SK-N-SH (cell line): ENCODE measurements around the gene TC2N. TPM values are rescaled to one million over a fixed set of nuclear protein-coding genes. Genes with fewer than 3 reads are reported as not detected.

Source experiments
- CTCF ChIA-PET: fragments of 300-600, 350-600 bp; formaldehyde crosslinking; extraction: SDS; loops from one replicate; lab custom pipeline; 2021; lab: Yijun Ruan, JAX
- POLR2A ChIA-PET: fragments of 350-600 bp; sonication (Branson Sonifier 250); formaldehyde crosslinking; extraction: SDS; loops from one replicate; lab custom pipeline; 2020; ENCODE audit warnings: antibody characterized with exemption, inconsistent platforms; lab: Yijun Ruan, JAX
- DNase-seq: peaks from one replicate; pipeline ENCODE4 v3.0.0; 2012
- H2AFZ ChIP-seq: fragments of 200-600 bp; sonication (generic); 2 replicates; pipeline ENCODE4 v1.8.1; 2016; ENCODE audit warnings: antibody characterized with exemption, mild to moderate bottlenecking, low read depth
- H3F3A ChIP-seq: fragments of 200-600 bp; sonication (generic); replicated peaks from 2 replicates; pipeline ENCODE3; 2016; ENCODE audit warnings: antibody characterized with exemption, mild to moderate bottlenecking; ENCODE audit not compliant: insufficient read depth
- H3K27ac ChIP-seq, 2 experiments: fragments of 200-500 bp in 1 of 2; fragments of 200-600 bp in 1 of 2; sonication (Bioruptor generic) in 1 of 2; sonication (generic), shearing (Covaris generic) in 1 of 2; 2 replicates each; pipeline versions ENCODE4 v1.5.1 to v1.6.1; 2014 to 2016; ENCODE audit warnings: low read depth in 2 of 2, inconsistent platforms in 1 of 2, low read length in 1 of 2, mild to moderate bottlenecking in 1 of 2, mixed read lengths in 1 of 2
- H3K27me3 ChIP-seq: fragments of 200-600 bp; sonication (generic), shearing (Covaris generic); 2 replicates; pipeline ENCODE4 v1.6.1; 2016; ENCODE audit warnings: mixed run types; ENCODE audit not compliant: insufficient read depth
- H3K36me3 ChIP-seq, 2 experiments: fragments of 200-500 bp in 1 of 2; fragments of 200-600 bp in 1 of 2; sonication (Bioruptor generic) in 1 of 2; sonication (generic) in 1 of 2; replicated peaks in 1 of 2; 2 replicates each; pipeline versions ENCODE3 to v1.5.1; 2014 to 2016; ENCODE audit warnings: low read length in 1 of 2, mild to moderate bottlenecking in 1 of 2; ENCODE audit not compliant: insufficient read depth in 2 of 2, control insufficient read depth in 1 of 2
- H3K4me1 ChIP-seq, 2 experiments: fragments of 200-500 bp in 1 of 2; fragments of 200-600 bp in 1 of 2; sonication (Bioruptor generic) in 1 of 2; sonication (generic), shearing (Covaris generic) in 1 of 2; 2 replicates each; pipeline versions ENCODE4 v1.5.1 to v1.6.1; 2014 to 2016; ENCODE audit warnings: low read depth in 1 of 2, low read length in 1 of 2, mixed run types in 1 of 2; ENCODE audit not compliant: insufficient read depth in 2 of 2, control insufficient read depth in 1 of 2
- H3K4me2 ChIP-seq: fragments of 200-600 bp; sonication (generic), shearing (Covaris generic); 2 replicates; pipeline ENCODE4 v1.6.1; 2017; ENCODE audit warnings: mixed run types
- H3K4me3 ChIP-seq, 2 experiments: fragments of 200-500 bp in 1 of 2; fragments of 200-600 bp in 1 of 2; sonication (Bioruptor generic) in 1 of 2; sonication (generic), shearing (Covaris generic) in 1 of 2; 2 replicates each; pipeline versions ENCODE4 v1.5.1 to v1.8.1; 2014 to 2016; ENCODE audit warnings: low read depth in 2 of 2, inconsistent platforms in 1 of 2, low read length in 1 of 2, mild to moderate bottlenecking in 1 of 2, mixed read lengths in 1 of 2, moderate library complexity in 1 of 2
- H3K79me2 ChIP-seq: fragments of 200-600 bp; sonication (generic); 2 replicates; pipeline ENCODE4 v1.8.1; 2017; ENCODE audit warnings: mild to moderate bottlenecking; ENCODE audit not compliant: insufficient read depth
- H3K9ac ChIP-seq: fragments of 200-600 bp; sonication (generic); 2 replicates; pipeline ENCODE4 v1.6.1; 2017; ENCODE audit warnings: mixed run types
- H3K9me2 ChIP-seq: fragments of 200-600 bp; sonication (generic); 2 replicates; pipeline ENCODE4 v1.6.1; 2017; ENCODE audit warnings: mixed run types
- H3K9me3 ChIP-seq: fragments of 200-600 bp; sonication (generic); 2 replicates; pipeline ENCODE4 v1.6.1; 2017; ENCODE audit warnings: mixed run types, mild to moderate bottlenecking, moderate library complexity
- H4K20me1 ChIP-seq: fragments of 200-600 bp; sonication (generic); 2 replicates; pipeline ENCODE4 v1.6.1; 2017; ENCODE audit warnings: mild to moderate bottlenecking, mixed run types; ENCODE audit not compliant: insufficient read depth
- CHD2 ChIP-seq: fragments of 150-350 bp; IDR thresholded peaks from 2 replicates; pipeline ENCODE4 v1.6.1; 2018; ENCODE audit warnings: low read length; ENCODE audit not compliant: partially characterized antibody
- ELF1 ChIP-seq: IDR thresholded peaks from 2 replicates; pipeline ENCODE4 v1.4.0; 2012
- EP300 ChIP-seq, 2 experiments: IDR thresholded peaks; 2 replicates each; pipeline versions ENCODE4 v1.4.0 to v1.6.1; 2012; ENCODE audit warnings: borderline replicate concordance in 1 of 2, low read depth in 1 of 2, low read length in 1 of 2
- EZH2phosphoT487 ChIP-seq: fragments of 200-600 bp; sonication (generic); IDR thresholded peaks from 2 replicates; pipeline ENCODE4 v1.6.1; 2017; ENCODE audit warnings: low read depth, mixed run types, mild to moderate bottlenecking, antibody characterized with exemption, moderate library complexity, borderline replicate concordance
- GABPA ChIP-seq: IDR thresholded peaks from 2 replicates; pipeline ENCODE4 v1.4.0; 2012; ENCODE audit warnings: low read depth, mild to moderate bottlenecking
- GATA2 ChIP-seq: sonication (generic); formaldehyde crosslinking; IDR thresholded peaks from 2 replicates; pipeline ENCODE4 v1.5.0; 2020; ENCODE audit warnings: mild to moderate bottlenecking, missing genetic modification reagents
- MXI1 ChIP-seq: IDR thresholded peaks from 2 replicates; pipeline ENCODE4 v1.6.1; 2012; ENCODE audit warnings: mild to moderate bottlenecking, low read depth, low read length, improper control_type of control experiment
- NRF1 ChIP-seq: IDR thresholded peaks from 2 replicates; pipeline ENCODE4 v1.6.1; 2012; ENCODE audit warnings: low read depth, mild to moderate bottlenecking, low read length
- RCOR1 ChIP-seq: fragments of 150-350 bp; IDR thresholded peaks from 2 replicates; pipeline ENCODE4 v1.6.1; 2017; ENCODE audit warnings: antibody characterized with exemption, low read length
- RFX5 ChIP-seq: IDR thresholded peaks from 2 replicates; pipeline ENCODE4 v1.6.1; 2012; ENCODE audit warnings: mild to moderate bottlenecking, improper control_type of control experiment, low read length
- RXRA ChIP-seq: IDR thresholded peaks from 2 replicates; pipeline ENCODE4 v1.4.0; 2012; ENCODE audit warnings: low read depth, mild to moderate bottlenecking, borderline replicate concordance
- SMC3 ChIP-seq: IDR thresholded peaks from 2 replicates; pipeline ENCODE4 v1.6.1; 2012; ENCODE audit warnings: low read depth, low read length, improper control_type of control experiment
- TAF1 ChIP-seq: IDR thresholded peaks from 2 replicates; pipeline ENCODE4 v1.6.1; 2012; ENCODE audit warnings: low read depth, mild to moderate bottlenecking, low read length, moderate library complexity, borderline replicate concordance
- TCF12 ChIP-seq: IDR thresholded peaks from 2 replicates; pipeline ENCODE4 v1.4.0; 2012
- TEAD4 ChIP-seq: IDR thresholded peaks from 2 replicates; pipeline ENCODE4 v1.4.0; 2012; ENCODE audit warnings: mild to moderate bottlenecking, borderline replicate concordance; ENCODE audit not compliant: insufficient read depth
- YY1 ChIP-seq: IDR thresholded peaks from 2 replicates; pipeline ENCODE4 v1.4.0; 2012; ENCODE audit warnings: low read depth, mild to moderate bottlenecking
- WGBS: methylation state at CpG from one replicate; pipeline ENCODE4 v1.1.6; 2017; ENCODE audit warnings: low lambda C conversion rate; 5-methylcytosine and 5-hydroxymethylcytosine counted together
- polyA plus RNA-seq, 3 experiments: library from polyadenylated mRNA; depleted of rRNA; stranded (reverse); fragments of >200 nt; gene quantifications; 2 replicates each; pipeline ENCODE4 v1.2.3, GENCODE V29; 2012
- TF ChIP-seq, protein P1 (sequence below): fragments of 200-600 bp; sonication (generic); IDR thresholded peaks from 2 replicates; pipeline ENCODE4 v1.6.1; 2017; ENCODE audit warnings: antibody characterized with exemption, mild to moderate bottlenecking, moderate library complexity
- TF ChIP-seq, protein P2 (sequence below): IDR thresholded peaks from 2 replicates; pipeline ENCODE4 v1.6.1; 2012; ENCODE audit warnings: mild to moderate bottlenecking, low read depth, low read length, moderate library complexity
- TF ChIP-seq, protein P3 (sequence below): IDR thresholded peaks from 2 replicates; pipeline ENCODE4 v1.4.0; 2012; ENCODE audit warnings: low read depth, borderline replicate concordance

TC2N gene
- polyA plus RNA-seq, 1 of the 3 experiments (the other 2 are of a cell fraction), result not detected

DNA sequence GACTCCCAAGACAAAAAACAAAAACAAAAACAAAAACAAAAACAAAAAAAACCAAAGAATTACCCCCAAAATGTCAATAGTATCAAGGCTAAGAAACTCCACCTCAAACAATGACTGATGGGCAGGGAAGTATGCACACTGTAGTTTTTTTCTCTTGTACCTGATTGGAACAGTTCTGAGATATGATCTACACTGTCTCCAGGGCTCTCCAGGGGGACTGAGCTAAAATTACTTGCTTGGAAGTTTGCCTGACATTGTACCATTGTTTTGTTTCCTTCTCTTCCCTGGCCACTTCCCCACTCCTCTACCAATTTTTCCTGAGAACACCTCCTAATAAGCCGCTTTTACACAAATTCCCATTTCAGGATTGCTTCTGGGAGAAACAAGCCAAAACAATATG, 113.2 kb downstream of the TC2N start:
- 16% methylated on average over 1 of the region's 1 CpG for whole genome bisulfite sequencing
- CTCF ChIA-PET, result no interaction called here
- no peak overlapping the region for H2AFZ ChIP-seq

DNA sequence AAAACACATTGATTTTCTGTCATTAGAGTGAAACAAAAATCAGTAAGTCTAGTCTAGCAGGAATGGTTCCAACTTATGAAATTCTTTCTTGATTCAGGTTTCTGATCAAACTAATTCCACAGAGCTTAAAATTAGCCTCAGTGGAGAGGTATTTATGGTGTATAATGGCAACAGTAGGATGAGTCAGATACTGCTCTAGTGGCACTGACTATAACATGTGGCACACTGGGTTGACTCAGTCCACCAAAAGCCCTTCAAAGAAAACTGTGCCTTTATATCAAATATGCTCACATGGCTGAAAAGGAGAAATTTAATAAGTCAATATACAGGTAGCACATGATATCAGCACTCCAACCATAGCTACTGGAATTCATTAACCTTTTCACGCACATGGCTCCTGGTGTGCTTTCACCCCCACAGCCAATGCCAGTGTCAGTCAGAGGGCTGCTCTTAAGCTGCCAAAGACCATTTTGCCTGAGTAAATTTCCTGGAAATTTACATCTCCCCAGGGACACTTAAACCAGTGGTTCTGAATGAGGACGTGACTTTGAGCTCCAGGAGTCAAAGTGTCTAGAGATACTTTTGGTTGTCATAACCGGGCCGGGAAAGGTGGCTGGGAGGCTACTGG, 113.7 kb downstream of the TC2N start:
- no peak overlapping the region for H3K4me2 ChIP-seq
- no peaks in the 10 kb centered on the region for H4K20me1 ChIP-seq
- TF ChIP-seq GATA2 (no peak), SMC3 (no peak), RCOR1 (no peak), TEAD4 (no peak), TCF12 (no peak), GABPA (no peak), YY1 (no peak), RXRA (no peak), TAF1 (no peak), EP300 (IDR thresholded peaks at IDR 0.05; ENCODE audit: borderline replicate concordance in 1 of 2, low read depth in 1 of 2, low read length in 1 of 2) (no peak), ELF1 (no peak), CHD2 (no peak), NRF1 (no peak)
- TF ChIP-seq, protein P1, sequence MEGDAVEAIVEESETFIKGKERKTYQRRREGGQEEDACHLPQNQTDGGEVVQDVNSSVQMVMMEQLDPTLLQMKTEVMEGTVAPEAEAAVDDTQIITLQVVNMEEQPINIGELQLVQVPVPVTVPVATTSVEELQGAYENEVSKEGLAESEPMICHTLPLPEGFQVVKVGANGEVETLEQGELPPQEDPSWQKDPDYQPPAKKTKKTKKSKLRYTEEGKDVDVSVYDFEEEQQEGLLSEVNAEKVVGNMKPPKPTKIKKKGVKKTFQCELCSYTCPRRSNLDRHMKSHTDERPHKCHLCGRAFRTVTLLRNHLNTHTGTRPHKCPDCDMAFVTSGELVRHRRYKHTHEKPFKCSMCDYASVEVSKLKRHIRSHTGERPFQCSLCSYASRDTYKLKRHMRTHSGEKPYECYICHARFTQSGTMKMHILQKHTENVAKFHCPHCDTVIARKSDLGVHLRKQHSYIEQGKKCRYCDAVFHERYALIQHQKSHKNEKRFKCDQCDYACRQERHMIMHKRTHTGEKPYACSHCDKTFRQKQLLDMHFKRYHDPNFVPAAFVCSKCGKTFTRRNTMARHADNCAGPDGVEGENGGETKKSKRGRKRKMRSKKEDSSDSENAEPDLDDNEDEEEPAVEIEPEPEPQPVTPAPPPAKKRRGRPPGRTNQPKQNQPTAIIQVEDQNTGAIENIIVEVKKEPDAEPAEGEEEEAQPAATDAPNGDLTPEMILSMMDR, result no peak
- TF ChIP-seq, protein P2, sequence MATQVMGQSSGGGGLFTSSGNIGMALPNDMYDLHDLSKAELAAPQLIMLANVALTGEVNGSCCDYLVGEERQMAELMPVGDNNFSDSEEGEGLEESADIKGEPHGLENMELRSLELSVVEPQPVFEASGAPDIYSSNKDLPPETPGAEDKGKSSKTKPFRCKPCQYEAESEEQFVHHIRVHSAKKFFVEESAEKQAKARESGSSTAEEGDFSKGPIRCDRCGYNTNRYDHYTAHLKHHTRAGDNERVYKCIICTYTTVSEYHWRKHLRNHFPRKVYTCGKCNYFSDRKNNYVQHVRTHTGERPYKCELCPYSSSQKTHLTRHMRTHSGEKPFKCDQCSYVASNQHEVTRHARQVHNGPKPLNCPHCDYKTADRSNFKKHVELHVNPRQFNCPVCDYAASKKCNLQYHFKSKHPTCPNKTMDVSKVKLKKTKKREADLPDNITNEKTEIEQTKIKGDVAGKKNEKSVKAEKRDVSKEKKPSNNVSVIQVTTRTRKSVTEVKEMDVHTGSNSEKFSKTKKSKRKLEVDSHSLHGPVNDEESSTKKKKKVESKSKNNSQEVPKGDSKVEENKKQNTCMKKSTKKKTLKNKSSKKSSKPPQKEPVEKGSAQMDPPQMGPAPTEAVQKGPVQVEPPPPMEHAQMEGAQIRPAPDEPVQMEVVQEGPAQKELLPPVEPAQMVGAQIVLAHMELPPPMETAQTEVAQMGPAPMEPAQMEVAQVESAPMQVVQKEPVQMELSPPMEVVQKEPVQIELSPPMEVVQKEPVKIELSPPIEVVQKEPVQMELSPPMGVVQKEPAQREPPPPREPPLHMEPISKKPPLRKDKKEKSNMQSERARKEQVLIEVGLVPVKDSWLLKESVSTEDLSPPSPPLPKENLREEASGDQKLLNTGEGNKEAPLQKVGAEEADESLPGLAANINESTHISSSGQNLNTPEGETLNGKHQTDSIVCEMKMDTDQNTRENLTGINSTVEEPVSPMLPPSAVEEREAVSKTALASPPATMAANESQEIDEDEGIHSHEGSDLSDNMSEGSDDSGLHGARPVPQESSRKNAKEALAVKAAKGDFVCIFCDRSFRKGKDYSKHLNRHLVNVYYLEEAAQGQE, result no peak
- TF ChIP-seq, protein P3, sequence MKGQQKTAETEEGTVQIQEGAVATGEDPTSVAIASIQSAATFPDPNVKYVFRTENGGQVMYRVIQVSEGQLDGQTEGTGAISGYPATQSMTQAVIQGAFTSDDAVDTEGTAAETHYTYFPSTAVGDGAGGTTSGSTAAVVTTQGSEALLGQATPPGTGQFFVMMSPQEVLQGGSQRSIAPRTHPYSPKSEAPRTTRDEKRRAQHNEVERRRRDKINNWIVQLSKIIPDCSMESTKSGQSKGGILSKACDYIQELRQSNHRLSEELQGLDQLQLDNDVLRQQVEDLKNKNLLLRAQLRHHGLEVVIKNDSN, result no peak
- DNase-seq, result no peak
- no peaks in the 10 kb centered on the region for H3K79me2 ChIP-seq
- H3F3A ChIP-seq, result no peaks in the 10 kb centered on the region
- H3K27me3 ChIP-seq, result no peaks in the 10 kb centered on the region
- ChIA-PET POLR2A (no interaction called here), CTCF (no interaction called here)
- no peaks in the 10 kb centered on the region for H3K9me3 ChIP-seq
- no peaks in the 10 kb centered on the region for H3K4me1 ChIP-seq
- H3K36me3 ChIP-seq, result no peaks in the 10 kb centered on the region
- no peak overlapping the region for H3K4me3 ChIP-seq
- no peak overlapping the region for H3K9ac ChIP-seq
- no peak overlapping the region for H3K27ac ChIP-seq
- WGBS, result 12% methylated on average over 4 of the region's 4 CpGs
- H3K9me2 ChIP-seq, result no peaks in the 10 kb centered on the region
- no peak overlapping the region for H2AFZ ChIP-seq

More for the DNA sequence above, 113.2 kb downstream of the TC2N start:
- TF ChIP-seq MXI1 (no peak), RFX5 (no peak), EZH2phosphoT487 (no peak)
- TF ChIP-seq, protein P3, result no peak
- no peaks in the 10 kb centered on the region for H3K79me2 ChIP-seq
- no peaks in the 10 kb centered on the region for H4K20me1 ChIP-seq
- H3K36me3 ChIP-seq, result no peaks in the 10 kb centered on the region
- no peaks in the 10 kb centered on the region for H3K27me3 ChIP-seq
- no peaks in the 10 kb centered on the region for H3F3A ChIP-seq
- H3K27ac ChIP-seq, result no peak overlapping the region
- H3K4me2 ChIP-seq, result no peak overlapping the region
- POLR2A ChIA-PET, result no interaction called here
- no peaks in the 10 kb centered on the region for H3K9me3 ChIP-seq
- no peak overlapping the region for H3K9ac ChIP-seq
- no peaks in the 10 kb centered on the region for H3K9me2 ChIP-seq
- H3K4me3 ChIP-seq, result no peak overlapping the region
- DNase-seq, result no peak
- H3K4me1 ChIP-seq, result no peaks in the 10 kb centered on the region
